ENCODE results near the gene CDKAL1. TPM values are rescaled to one million over a fixed set of nuclear protein-coding genes. Genes with fewer than 3 reads are reported as not detected.

CDKAL1 gene
- polyA plus RNA-seq, 2 of the 4 experiments (the other 2 are of a cell fraction) = 4.7 to 8.3 TPM

DNA sequence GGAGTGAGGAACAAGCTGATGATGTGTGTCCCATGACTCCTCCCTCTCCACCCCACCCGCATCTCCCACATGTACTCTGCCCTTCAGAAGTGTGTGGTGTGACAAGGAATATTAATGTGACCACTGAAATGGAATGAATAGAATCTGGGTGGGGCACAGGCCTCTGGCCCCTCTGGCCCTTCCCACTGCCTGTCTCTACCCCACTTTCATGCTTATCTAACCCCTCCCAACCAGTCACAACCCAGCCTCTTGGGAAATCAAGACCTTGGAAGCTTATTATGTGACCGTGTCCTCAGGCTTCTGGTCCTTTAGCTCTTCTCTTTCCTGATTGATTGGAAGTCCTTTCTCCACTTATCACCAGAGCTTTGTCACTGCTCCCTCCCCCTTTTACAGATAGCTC, 747.1 kb downstream of the CDKAL1 start:
- ChIA-PET CTCF (interaction anchor here (1.0 kb wide), 1 partner anchor 11 kb away, joined by 3 read pairs; no protein-coding TSS in a partner anchor), POLR2A (no interaction called here)
- no peaks in the 10 kb centered on the region for H3K4me1 ChIP-seq
- DNase-seq (ENCODE audit: low read depth in 1 of 2, low spot score in 1 of 2) (peak in 1 of 2 experiments; percentile 22), ATAC-seq (peak in 1 of 2 experiments; percentile 29; a peak in 3 of 6 replicates), FAIRE-seq (no peak)
- H3K9me3 ChIP-seq = no peaks in the 10 kb centered on the region
- H3K4me2 ChIP-seq = no peak overlapping the region
- no peak overlapping the region for H3K4me3 ChIP-seq
- no peak overlapping the region for H3K27ac ChIP-seq
- WGBS (ENCODE audit: missing lambda C conversion rate) = 59% methylated on average over 2 of the region's 2 CpGs
- TF ChIP-seq, protein P1, sequence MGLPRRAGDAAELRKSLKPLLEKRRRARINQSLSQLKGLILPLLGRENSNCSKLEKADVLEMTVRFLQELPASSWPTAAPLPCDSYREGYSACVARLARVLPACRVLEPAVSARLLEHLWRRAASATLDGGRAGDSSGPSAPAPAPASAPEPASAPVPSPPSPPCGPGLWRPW (IDR thresholded peaks at IDR 0.05) = no peak
- TF ChIP-seq HDAC2 (IDR thresholded peaks at IDR 0.05) = no peak
- TF ChIP-seq SMC3 (IDR thresholded peaks at IDR 0.05) = no peak
- TF ChIP-seq RAD21 (conservative IDR thresholded peaks at IDR 0.05 in 1 of 2, IDR thresholded peaks at IDR 0.05 in 1 of 2) = no peak
- TF ChIP-seq ZC3H11A (IDR thresholded peaks at IDR 0.05) = no peak
- no peak for TF ChIP-seq PHF8 (IDR thresholded peaks at IDR 0.05; ENCODE audit: borderline replicate concordance, low read depth)
- no peak for TF ChIP-seq HOXB5 (CRISPR knock-in tag; IDR thresholded peaks at IDR 0.05)
- no peak for TF ChIP-seq CHD4 (IDR thresholded peaks at IDR 0.05; ENCODE audit: borderline replicate concordance)
- no peak for TF ChIP-seq HOXB13 (CRISPR knock-in tag; IDR thresholded peaks at IDR 0.05; ENCODE audit: low read depth)

Small RNAs within 50 kb of the gene (small RNA-seq; reads per million reads assigned to genes)
- gene RF00019 = 0 reads per million in 6 experiments
- 0 reads per million in 6 experiments for gene RNU6-150P

Other genes with a start within 250 kb of the CDKAL1 start
- gene E2F3, start 132.6 kb upstream of the CDKAL1 start, polyA plus RNA-seq (2011; rRNA removed) = 17.3 and 18.0 TPM in 2 replicates
- 14.0 to 15.5 TPM (median 14.4 TPM) in 3 replicates for gene E2F3, start 132.6 kb upstream of the CDKAL1 start, polyA plus RNA-seq (2017; fragmentation: RNase III; extraction: RNeasy Plus Mini Kit Qiagen cat#74134 plus additional on column Dnase treatment)